ENCODE data around the gene ZNF496. TPM values are rescaled to one million over a fixed set of nuclear protein-coding genes. Genes with fewer than 3 reads are reported as not detected.

Gene ZNF496
- total RNA-seq, 1 donor from 2014 or later = 64.2 TPM

- Mint-ChIP-seq H3K4me3 (no peak overlapping the region), H3K9me3 (no peaks in the 10 kb centered on the region), H3K27ac (ENCODE audit: unreplicated experiment) (peak overlapping the region; percentile 60), H3K4me1 (peaks cover 39% of the 10 kb centered on the region), H3K36me3 (ENCODE audit: low read depth) (peaks cover 22% of the 10 kb centered on the region), H3K27me3 (ENCODE audit: low read depth) (no peaks in the 10 kb centered on the region)
- no peak for DNase-seq (ENCODE audit: low read depth, low spot score)
- TF ChIP-seq CTCF (conservative IDR thresholded peaks at IDR 0.05) = no peak
Observed at GRCh38 chr1:247322849-247323586, 8.6 kb downstream of the ZNF496 start.

- H3K4me1 Mint-ChIP-seq = peaks cover 39% of the 10 kb centered on the region
- no peak for TF ChIP-seq CTCF (conservative IDR thresholded peaks at IDR 0.05)
- H3K4me3 Mint-ChIP-seq = no peak overlapping the region
- no peaks in the 10 kb centered on the region for H3K9me3 Mint-ChIP-seq
- H3K36me3 Mint-ChIP-seq (ENCODE audit: low read depth) = peaks cover 19% of the 10 kb centered on the region
- no peak for DNase-seq (ENCODE audit: low read depth, low spot score)
- no peaks in the 10 kb centered on the region for H3K27me3 Mint-ChIP-seq (ENCODE audit: low read depth)
- H3K27ac Mint-ChIP-seq (ENCODE audit: unreplicated experiment) = peak overlapping the region; percentile 86
Observed at GRCh38 chr1:247322442-247322841, 9.2 kb downstream of the ZNF496 start.

GRCh38 chr1:247317702-247318101, 14.0 kb downstream of the ZNF496 start:
- peaks cover 30% of the 10 kb centered on the region for H3K36me3 Mint-ChIP-seq (ENCODE audit: low read depth)
- peaks cover 6% of the 10 kb centered on the region for H3K4me1 Mint-ChIP-seq

GRCh38 chr1:247316590-247317197, 15.0 kb downstream of the ZNF496 start:
- DNase-seq (ENCODE audit: low read depth, low spot score) = no peak

More at GRCh38 chr1:247317702-247318101, 14.0 kb downstream of the ZNF496 start:
- DNase-seq (ENCODE audit: low read depth, low spot score) = no peak
- H3K27ac Mint-ChIP-seq (ENCODE audit: unreplicated experiment) = no peak overlapping the region
- no peak for TF ChIP-seq CTCF (conservative IDR thresholded peaks at IDR 0.05)
- no peaks in the 10 kb centered on the region for H3K9me3 Mint-ChIP-seq
- H3K27me3 Mint-ChIP-seq (ENCODE audit: low read depth) = no peaks in the 10 kb centered on the region
- H3K4me3 Mint-ChIP-seq = no peak overlapping the region

GRCh38 chr1:247304031-247304430, 27.6 kb downstream of the ZNF496 start:
- DNase-seq (ENCODE audit: low read depth, low spot score) = no peak
- no peak for TF ChIP-seq CTCF (conservative IDR thresholded peaks at IDR 0.05)
- Mint-ChIP-seq H3K27ac (ENCODE audit: unreplicated experiment) (no peak overlapping the region), H3K9me3 (no peaks in the 10 kb centered on the region), H3K36me3 (ENCODE audit: low read depth) (peaks cover 51% of the 10 kb centered on the region), H3K4me3 (no peak overlapping the region), H3K27me3 (ENCODE audit: low read depth) (no peaks in the 10 kb centered on the region), H3K4me1 (peaks cover 3% of the 10 kb centered on the region)

More at GRCh38 chr1:247316590-247317197, 15.0 kb downstream of the ZNF496 start:
- TF ChIP-seq CTCF (conservative IDR thresholded peaks at IDR 0.05) = no peak
- H3K27me3 Mint-ChIP-seq (ENCODE audit: low read depth) = no peaks in the 10 kb centered on the region
- H3K4me1 Mint-ChIP-seq = no peaks in the 10 kb centered on the region
- H3K36me3 Mint-ChIP-seq (ENCODE audit: low read depth) = peaks cover 25% of the 10 kb centered on the region
- H3K9me3 Mint-ChIP-seq = no peaks in the 10 kb centered on the region
- H3K27ac Mint-ChIP-seq (ENCODE audit: unreplicated experiment) = peak overlapping the region; percentile 69
- no peak overlapping the region for H3K4me3 Mint-ChIP-seq
